ENCODE results near the gene CDKN1C. TPM values are rescaled to one million over a fixed set of nuclear protein-coding genes. Genes with fewer than 3 reads are reported as not detected.

CDKN1C gene
- total RNA-seq, 1 experiment from 2014 or later = 15.4 TPM

- Histone ChIP-seq H4K91ac (ENCODE audit: insufficient read length, low read depth, low read length) (no peak overlapping the region), H2AK5ac (ENCODE audit: insufficient read length, low read length) (no peak overlapping the region), H3K4me1 (ENCODE audit: insufficient read depth, low read length) (no peaks in the 10 kb centered on the region), H3K4me2 (ENCODE audit: insufficient read depth, insufficient read length, low read length) (peak overlapping the region; percentile 20), H3K4ac (ENCODE audit: low read depth, low read length) (no peak overlapping the region), H3K56ac (ENCODE audit: insufficient read length, low read depth, low read length) (no peak overlapping the region), H3T11ph (ENCODE audit: low read length) (no peak overlapping the region), H3K79me2 (ENCODE audit: insufficient read depth, low read length) (no peaks in the 10 kb centered on the region), H3K14ac (ENCODE audit: insufficient read depth, low read length) (peak overlapping the region; percentile 65; the same call in 1 of the 2 replicates), H2BK15ac (ENCODE audit: low read depth, low read length) (no peak overlapping the region), H3K9ac (ENCODE audit: extremely low read depth, insufficient read length, low read length) (no peak overlapping the region), H4K5ac (ENCODE audit: insufficient read length, low read depth, low read length) (no peak overlapping the region), H3K9me3 (ENCODE audit: control insufficient read depth, low read depth, low read length) (peaks cover 4% of the 10 kb centered on the region), H4K8ac (replicated peaks; ENCODE audit: insufficient read length, low read depth, low read length) (no peak overlapping the region), H3K23ac (ENCODE audit: insufficient read length, low read depth, low read length) (no peak overlapping the region), H2BK12ac (ENCODE audit: insufficient read length, low read depth, low read length) (no peak overlapping the region), H3K27ac (ENCODE audit: insufficient read length, low read depth, low read length) (no peak overlapping the region), H2BK5ac (ENCODE audit: insufficient read length, low read length) (no peak overlapping the region), H3K79me1 (ENCODE audit: insufficient read depth, low read depth, low read length, poor library complexity, severe bottlenecking) (no peaks in the 10 kb centered on the region), H3K18ac (ENCODE audit: insufficient read length, low read depth, low read length) (peak overlapping the region; percentile 71), H2BK20ac (ENCODE audit: low read depth, low read length, poor library complexity, severe bottlenecking) (no peak overlapping the region), H3K27me3 (ENCODE audit: insufficient read depth, low read length) (no peaks in the 10 kb centered on the region; the same call in 1 of the 2 replicates), H4K20me1 (ENCODE audit: control insufficient read depth, insufficient read depth, insufficient read length) (no peaks in the 10 kb centered on the region), H2AFZ (ENCODE audit: low read length) (no peak overlapping the region), H2BK120ac (ENCODE audit: low read depth, low read length, poor library complexity, severe bottlenecking) (no peak overlapping the region), H3K23me2 (ENCODE audit: insufficient read length, low read depth, low read length, poor library complexity, severe bottlenecking) (no peaks in the 10 kb centered on the region)
- Mint-ChIP-seq H3K27ac (peak overlapping the region; percentile 67 to 93 (median 70); a peak in 5 of 7 replicates), H3K9me3 (peaks cover 0 to 2% of the 10 kb centered on the region in 2 experiments; a peak in 2 of 5 replicates), H3K27me3 (ENCODE audit: low read depth) (peaks cover 67% of the 10 kb centered on the region), H3K36me3 (ENCODE audit: insufficient read depth in 1 of 3, low read depth in 3 of 3) (no peaks in the 10 kb centered on the region; a peak in 1 of 7 replicates), H3K4me3 (peak overlapping the region; percentile 65 to 69), H3K4me1 (peaks cover 14% of the 10 kb centered on the region in 2 experiments)
- TF ChIP-seq CTCF (conservative IDR thresholded peaks at IDR 0.05) = peak; percentile 97
- DNase-seq = peak; percentile 88
- WGBS (ENCODE audit: extremely low coverage, insufficient read length, low lambda C conversion rate) = no CpG with 5 or more reads among the region's 34 CpGs
Observed at GRCh38 chr11:2892215-2892966, 6.8 kb upstream of the CDKN1C start.
